Eye (tissue), 1 donor: ENCODE measurements around the gene BRD1.
"Not testable (repeated sequence)": the region's sequence is repeated elsewhere in the genome, so short reads cannot be mapped to it uniquely, and the experiment has no call there.

Experiments used
- DNase-seq: peaks from one replicate; pipeline ENCODE4 v3.0.0-alpha.2; 2015

BRD1 gene

GRCh38 chr22:49852898-49853894 is 25.5 kb upstream of the BRD1 start, which contains the start of gene ZBED4:
ZBED4 (plus strand) TSS chr22:49853844; CDS start chr22:49883663, 29,819 bp downstream.
- peak; percentile 99 for DNase-seq

- not testable (repeated sequence) for DNase-seq
Observed at GRCh38 chr22:49852568-49852897, 24.9 kb upstream of the BRD1 start.

- DNase-seq: no peak
Observed at GRCh38 chr22:49850959-49851802, 23.5 kb upstream of the BRD1 start.

- no peak for DNase-seq
Observed at GRCh38 chr22:49850021-49850911, 22.6 kb upstream of the BRD1 start.

GRCh38 chr22:49849161-49850020 is 21.7 kb upstream of the BRD1 start:
- DNase-seq: peak; percentile 12

GRCh38 chr22:49848690-49849160 is 21.1 kb upstream of the BRD1 start:
- peak; percentile 22 for DNase-seq

GRCh38 chr22:49847751-49848689 is 20.3 kb upstream of the BRD1 start:
- DNase-seq: peak; percentile 29

GRCh38 chr22:49845666-49846459 is 18.2 kb upstream of the BRD1 start:
- no peak for DNase-seq

GRCh38 chr22:49845241-49845640 is 17.6 kb upstream of the BRD1 start:
- DNase-seq: no peak

GRCh38 chr22:49838771-49839717 is 11.4 kb upstream of the BRD1 start:
- peak; percentile 14 for DNase-seq

- DNase-seq: no peak
Observed at GRCh38 chr22:49833340-49834007, 5.8 kb upstream of the BRD1 start.

- no peak for DNase-seq
Observed at GRCh38 chr22:49829044-49829853, 1.6 kb upstream of the BRD1 start.

- DNase-seq: no peak
Observed at GRCh38 chr22:49828599-49828965, 909 bp upstream of the BRD1 start.

- no peak for DNase-seq
Observed at GRCh38 chr22:49827271-49827852, 311 bp downstream of the BRD1 start.

- DNase-seq: peak; percentile 60
Observed at GRCh38 chr22:49826603-49827270, 936 bp downstream of the BRD1 start.
